ENCODE measurements around the gene CHMP3.

GRCh38 chr2:86512034-86512433 is 51.2 kb downstream of the CHMP3 start:
- TF ChIP-seq CTCF (IDR thresholded peaks at IDR 0.05) (no peak), POLR2A (IDR thresholded peaks at IDR 0.05) (no peak)

Data from adrenal gland (tissue), 5 donors.